Thymus (tissue), 11 donors: ENCODE data around the gene MAOA. TPM values are rescaled to one million over a fixed set of nuclear protein-coding genes. Genes with fewer than 3 reads are reported as not detected.

Experiments used
- DNase-seq, 9 donors: peaks; one replicate each; pipeline ENCODE4 v3.0.0-alpha.2; 2013; ENCODE audit warnings: low spot score in 9 of 9, low read depth in 6 of 9, missing footprints in 1 of 9
- H3K27ac ChIP-seq, 2 donors: one replicate each; pipeline ENCODE4 v1.5.1; 2013; ENCODE audit warnings: control low read depth in 1 of 2, low read depth in 1 of 2, low read length in 1 of 2, mild to moderate bottlenecking in 1 of 2, moderate library complexity in 1 of 2
- H3K27me3 ChIP-seq, 2 donors: one replicate each; pipeline ENCODE4 v1.5.1; 2013; ENCODE audit warnings: low read length in 1 of 2; ENCODE audit not compliant: control insufficient read depth in 2 of 2, insufficient read depth in 1 of 2
- H3K36me3 ChIP-seq, 2 donors: one replicate each; pipeline ENCODE4 v1.5.1; 2013; ENCODE audit warnings: low read length in 1 of 2, mild to moderate bottlenecking in 1 of 2, moderate library complexity in 1 of 2; ENCODE audit not compliant: control insufficient read depth in 2 of 2, insufficient read depth in 2 of 2
- H3K4me1 ChIP-seq, 2 donors: one replicate each; pipeline ENCODE4 v1.5.1; 2013; ENCODE audit warnings: low read length in 2 of 2; ENCODE audit not compliant: control insufficient read depth in 2 of 2, insufficient read depth in 2 of 2
- H3K4me3 ChIP-seq, 2 donors: one replicate each; pipeline ENCODE4 v1.5.1; 2013; ENCODE audit warnings: low read length in 2 of 2, control low read depth in 1 of 2, mild to moderate bottlenecking in 1 of 2
- H3K9me3 ChIP-seq, 2 donors: one replicate each; pipeline ENCODE4 v1.5.1; 2013; ENCODE audit warnings: low read length in 1 of 2, mild to moderate bottlenecking in 1 of 2; ENCODE audit not compliant: control insufficient read depth in 2 of 2, insufficient read depth in 1 of 2
- WGBS: extraction: QIAGEN DNeasy Blood & Tissue Kit; methylation state at CpG from one replicate; pipeline ENCODE4 v1.1.7; 2013; 5-methylcytosine and 5-hydroxymethylcytosine counted together
- polyA plus RNA-seq: library from polyadenylated mRNA; stranded (reverse); fragments of 200-250 nt; gene quantifications from one replicate; pipeline ENCODE4 v1.2.3, GENCODE V29; 2013
- total RNA-seq: library from RNA; stranded (reverse); fragments of 120-200 nt; gene quantifications from one replicate; pipeline ENCODE4 v1.2.4, GENCODE V29; 2013
- donor health status: healthy.

MAOA gene
- total and polyA plus RNA-seq, 2 donors: 0.99 to 51.3 TPM

- Histone ChIP-seq H3K4me1 (no peaks in the 10 kb centered on the region), H3K27ac (no peak overlapping the region), H3K4me3 (no peak overlapping the region), H3K27me3 (no peaks in the 10 kb centered on the region), H3K36me3 (no peaks in the 10 kb centered on the region), H3K9me3 (no peaks in the 10 kb centered on the region)
- WGBS: 96% methylated on average over 1 of the region's 1 CpG
- DNase-seq: no peak
Measured at GRCh38 chrX:43733699-43734098, 77.6 kb downstream of the MAOA start.

- Histone ChIP-seq H3K27me3 (no peaks in the 10 kb centered on the region), H3K36me3 (no peaks in the 10 kb centered on the region), H3K4me3 (no peak overlapping the region), H3K27ac (no peak overlapping the region), H3K9me3 (no peaks in the 10 kb centered on the region), H3K4me1 (no peaks in the 10 kb centered on the region)
- WGBS: 89% methylated on average over 1 of the region's 1 CpG
- no peak for DNase-seq
Measured at GRCh38 chrX:43734444-43734843, 78.3 kb downstream of the MAOA start.

GRCh38 chrX:43735534-43735933, 79.4 kb downstream of the MAOA start:
- no peak for DNase-seq
- Histone ChIP-seq H3K36me3 (no peaks in the 10 kb centered on the region), H3K27me3 (no peaks in the 10 kb centered on the region), H3K4me3 (no peak overlapping the region), H3K4me1 (no peaks in the 10 kb centered on the region), H3K27ac (no peak overlapping the region), H3K9me3 (no peaks in the 10 kb centered on the region)
- WGBS: 93% methylated on average over 6 of the region's 6 CpGs

- Histone ChIP-seq H3K27ac (no peak overlapping the region), H3K4me3 (no peak overlapping the region), H3K27me3 (no peaks in the 10 kb centered on the region), H3K4me1 (no peaks in the 10 kb centered on the region), H3K36me3 (no peaks in the 10 kb centered on the region), H3K9me3 (no peaks in the 10 kb centered on the region)
- 86% methylated on average over 3 of the region's 3 CpGs for WGBS
- DNase-seq: no peak
Measured at GRCh38 chrX:43735957-43736356, 79.9 kb downstream of the MAOA start.

GRCh38 chrX:43741843-43742573, 85.9 kb downstream of the MAOA start:
- no peak overlapping the region for H3K4me3 ChIP-seq
- no peaks in the 10 kb centered on the region for H3K36me3 ChIP-seq
- DNase-seq: no peak
- no peaks in the 10 kb centered on the region for H3K9me3 ChIP-seq
- no peaks in the 10 kb centered on the region for H3K4me1 ChIP-seq
- H3K27ac ChIP-seq: no peak overlapping the region
- H3K27me3 ChIP-seq: no peaks in the 10 kb centered on the region
- 96% methylated on average over 7 of the region's 7 CpGs for WGBS

- Histone ChIP-seq H3K27ac (no peak overlapping the region), H3K9me3 (no peaks in the 10 kb centered on the region), H3K4me1 (no peaks in the 10 kb centered on the region), H3K4me3 (no peak overlapping the region), H3K27me3 (no peaks in the 10 kb centered on the region), H3K36me3 (no peaks in the 10 kb centered on the region)
- WGBS: 92% methylated on average over 5 of the region's 5 CpGs
- DNase-seq: no peak
Measured at GRCh38 chrX:43743100-43743822, 87.2 kb downstream of the MAOA start.

GRCh38 chrX:43744284-43744683, 88.2 kb downstream of the MAOA start:
- no peaks in the 10 kb centered on the region for H3K36me3 ChIP-seq
- WGBS: 94% methylated on average over 3 of the region's 3 CpGs
- DNase-seq: no peak
- no peak overlapping the region for H3K27ac ChIP-seq
- no peaks in the 10 kb centered on the region for H3K27me3 ChIP-seq
- no peaks in the 10 kb centered on the region for H3K9me3 ChIP-seq
- H3K4me3 ChIP-seq: no peak overlapping the region
- no peaks in the 10 kb centered on the region for H3K4me1 ChIP-seq

- no peaks in the 10 kb centered on the region for H3K9me3 ChIP-seq
- H3K27me3 ChIP-seq: no peaks in the 10 kb centered on the region
- H3K36me3 ChIP-seq: no peaks in the 10 kb centered on the region
- no peak overlapping the region for H3K4me3 ChIP-seq
- no peak for DNase-seq
- WGBS: 92% methylated on average over 6 of the region's 6 CpGs
- no peaks in the 10 kb centered on the region for H3K4me1 ChIP-seq
- no peak overlapping the region for H3K27ac ChIP-seq
Measured at GRCh38 chrX:43745938-43746721, 90.0 kb downstream of the MAOA start.

GRCh38 chrX:43747476-43747875, 91.4 kb downstream of the MAOA start:
- no peaks in the 10 kb centered on the region for H3K4me1 ChIP-seq
- H3K9me3 ChIP-seq: no peaks in the 10 kb centered on the region
- WGBS: 99% methylated on average over 2 of the region's 2 CpGs
- H3K27ac ChIP-seq: no peak overlapping the region
- DNase-seq: no peak
- no peaks in the 10 kb centered on the region for H3K36me3 ChIP-seq
- H3K27me3 ChIP-seq: no peaks in the 10 kb centered on the region
- no peak overlapping the region for H3K4me3 ChIP-seq
